ENCODE results near the gene CD300LG. TPM values are rescaled to one million over a fixed set of nuclear protein-coding genes. Genes with fewer than 3 reads are reported as not detected.

Gene CD300LG
- total RNA-seq, 1 experiment from 2014 or later, result not detected

- no peak for TF ChIP-seq ZNF274 (IDR thresholded peaks at IDR 0.05; ENCODE audit: low read depth, low read length)
- no peak for TF ChIP-seq POLR2A (IDR thresholded peaks at IDR 0.05; ENCODE audit: borderline replicate concordance, extremely low read depth, insufficient read depth, insufficient read length)
- no peak for TF ChIP-seq ATF3 (IDR thresholded peaks at IDR 0.05)
- no peak for TF ChIP-seq REST (IDR thresholded peaks at IDR 0.05; ENCODE audit: low read depth)
- TF ChIP-seq EGR1 (IDR thresholded peaks at IDR 0.05; ENCODE audit: low read depth), result no peak
- TF ChIP-seq EZH2 (IDR thresholded peaks at IDR 0.05), result no peak
- no peak for TF ChIP-seq POLR2AphosphoS5 (IDR thresholded peaks at IDR 0.05; ENCODE audit: low read depth, low read length)
- no peak for TF ChIP-seq YY1 (IDR thresholded peaks at IDR 0.05; ENCODE audit: extremely low read depth, insufficient replicate concordance, low read depth, low read length)
- TF ChIP-seq ZBTB33 (IDR thresholded peaks at IDR 0.05; ENCODE audit: extremely low read depth, insufficient replicate concordance, low read length), result no peak
- TF ChIP-seq FOSL1 (IDR thresholded peaks at IDR 0.05; ENCODE audit: low read depth), result no peak
- no peak for TF ChIP-seq CEBPB (IDR thresholded peaks at IDR 0.05; ENCODE audit: low read depth)
- no peak for TF ChIP-seq RAD21 (IDR thresholded peaks at IDR 0.05; ENCODE audit: low read depth)
- TF ChIP-seq SP1 (IDR thresholded peaks at IDR 0.05; ENCODE audit: low read depth), result no peak
- TF ChIP-seq MAX (IDR thresholded peaks at IDR 0.05), result no peak
- no peak for TF ChIP-seq SRF (IDR thresholded peaks at IDR 0.05; ENCODE audit: low read depth)
- no peak for TF ChIP-seq ELF1 (IDR thresholded peaks at IDR 0.05; ENCODE audit: borderline replicate concordance, low read depth)
- TF ChIP-seq TCF7L2 (IDR thresholded peaks at IDR 0.05; ENCODE audit: borderline replicate concordance, extremely low read depth, insufficient read depth, insufficient read length), result no peak
- no peak for TF ChIP-seq JUND (IDR thresholded peaks at IDR 0.05)
- no peak for TF ChIP-seq EZH2phosphoT487 (IDR thresholded peaks at IDR 0.05; ENCODE audit: borderline replicate concordance)
- ATAC-seq, result no peak
Measured at GRCh38 chr17:43812396-43813265, 34.3 kb upstream of the CD300LG start.

More at GRCh38 chr17:43812396-43813265, 34.3 kb upstream of the CD300LG start:
- no peak overlapping the region for H3K4me3 ChIP-seq (replicated peaks in 1 of 2; ENCODE audit: low read depth in 1 of 2, low read length in 2 of 2)
- intact Hi-C loops (cut with micrococcal nuclease), result no loop called here
- H3K9ac ChIP-seq (ENCODE audit: low read length), result no peak overlapping the region
- no peaks in the 10 kb centered on the region for H3K9me2 ChIP-seq (ENCODE audit: insufficient read depth)
- no peak overlapping the region for H2AFZ ChIP-seq (ENCODE audit: low read depth, low read length, poor library complexity, severe bottlenecking)
- H3K4me2 ChIP-seq (ENCODE audit: low read length), result no peak overlapping the region
- peaks cover 2 to 27% of the 10 kb centered on the region in 2 experiments; a peak in 3 of 4 replicates for H3K36me3 ChIP-seq (ENCODE audit: control insufficient read depth in 1 of 2, insufficient read depth in 2 of 2, low read length in 2 of 2)
- no peaks in the 10 kb centered on the region for H4K20me1 ChIP-seq (ENCODE audit: insufficient read depth)
- H3K4me1 ChIP-seq (ENCODE audit: control insufficient read depth in 1 of 2, insufficient read depth in 2 of 2, low read length in 2 of 2), result peaks cover 0 to 9% of the 10 kb centered on the region in 2 experiments; a peak in 1 of 4 replicates
- no peak for DNase-seq (ENCODE audit: low read depth, low spot score)
- H3K27ac ChIP-seq (ENCODE audit: low read depth, low read length), result no peak overlapping the region
- no peaks in the 10 kb centered on the region for H3K79me2 ChIP-seq (ENCODE audit: insufficient read depth, low read length)
- H3K27me3 ChIP-seq (ENCODE audit: insufficient read depth, low read length), result no peaks in the 10 kb centered on the region
- ChIA-PET POLR2A (no interaction called here), CTCF (no interaction called here), RAD21 (ENCODE audit: low non-redundant PET in 1 of 2, low total read pairs in 2 of 2, uncharacterized antibody in 2 of 2, unreplicated experiment in 2 of 2) (no interaction called here)
- BruUV-seq (replicated peaks), result no TSS peak
- H3K9me3 ChIP-seq (ENCODE audit: control insufficient read depth in 1 of 2, insufficient read depth in 1 of 2, low read depth in 1 of 2, low read length in 2 of 2), result no peaks in the 10 kb centered on the region
